22Rv1 (cell line): ENCODE measurements around the gene AOC3.

Source experiments
- CTCF ChIP-seq: fragments of 450-650 bp; IDR thresholded peaks from 2 replicates; pipeline ENCODE4 v1.5.1; 2017; ENCODE audit warnings: mild to moderate bottlenecking
- ZFX ChIP-seq: fragments of 450-650 bp; IDR thresholded peaks from 2 replicates; pipeline ENCODE4 v1.6.1; 2017; ENCODE audit warnings: antibody characterized with exemption, borderline replicate concordance

- TF ChIP-seq CTCF (no peak), ZFX (no peak)
Measured at GRCh38 chr17:42873315-42873714, 22.3 kb downstream of the AOC3 start.
